ENCODE measurements around the gene TTBK2. TPM values are rescaled to one million over a fixed set of nuclear protein-coding genes. Genes with fewer than 3 reads are reported as not detected.
A peak's percentile ranks its signal among the peaks of the same experiment; 100 is the strongest.

Gene TTBK2
- polyA plus RNA-seq (2013, experiment 1 of 2): 9.4 TPM
- polyA plus RNA-seq (2013, experiment 2 of 2): 9.3 TPM

- Histone ChIP-seq H4K91ac (ENCODE audit: low read depth, low read length, poor library complexity) (no peak within 1 kb of the TSS), H3K9me3 (replicated peaks in 1 of 2; ENCODE audit: control insufficient read depth in 2 of 2, insufficient read depth in 1 of 2, low read depth in 1 of 2, low read length in 2 of 2) (no peaks in the 10 kb centered on the region), H3K23ac (ENCODE audit: low read depth, low read length, poor library complexity) (peak within 1 kb of the TSS; percentile 70), H2BK15ac (ENCODE audit: low read length) (peak within 1 kb of the TSS; percentile 84), H2BK120ac (ENCODE audit: low read depth, low read length) (no peak within 1 kb of the TSS), H3K79me1 (ENCODE audit: low read depth, low read length) (peaks cover 5% of the 10 kb centered on the region), H4K8ac (ENCODE audit: low read depth, low read length) (no peak within 1 kb of the TSS), H2BK5ac (ENCODE audit: low read length) (no peak within 1 kb of the TSS), H3K18ac (ENCODE audit: low read length) (peak within 1 kb of the TSS; percentile 95), H3K27ac (replicated peaks; ENCODE audit: low read length) (peak within 1 kb of the TSS; percentile 64), H2BK12ac (ENCODE audit: low read length) (no peak within 1 kb of the TSS), H3K4me1 (ENCODE audit: control insufficient read depth in 2 of 2, insufficient read depth in 1 of 2, low read depth in 1 of 2, low read length in 2 of 2) (peaks cover 7 to 8% of the 10 kb centered on the region in 2 donors), H3K36me3 (replicated peaks in 1 of 2; ENCODE audit: control insufficient read depth in 2 of 2, insufficient read depth in 2 of 2, low read length in 2 of 2) (no peaks in the 10 kb centered on the region), H2AK5ac (ENCODE audit: low read depth, low read length) (no peak within 1 kb of the TSS), H2AFZ (ENCODE audit: low read length) (peak within 1 kb of the TSS; percentile 92), H3K4ac (ENCODE audit: low read length) (no peak within 1 kb of the TSS), H3K4me2 (ENCODE audit: insufficient read depth, low read length, poor library complexity, severe bottlenecking) (peak within 1 kb of the TSS; percentile 84), H3K9ac (ENCODE audit: low read depth, low read length, poor library complexity) (peak within 1 kb of the TSS; percentile 94), H3K14ac (ENCODE audit: low read length) (no peak within 1 kb of the TSS), H3K27me3 (ENCODE audit: control insufficient read depth in 3 of 3, insufficient read depth in 3 of 3, low read depth in 1 of 3, low read length in 3 of 3) (no peaks in the 10 kb centered on the region), H3K4me3 (ENCODE audit: low read length in 2 of 2) (peak within 1 kb of the TSS; percentile 84)
- no CpG with 5 or more reads among the region's 72 CpGs for WGBS, 2 donors (ENCODE audit: extremely low coverage in 2 of 2, insufficient read length in 2 of 2, insufficient replicate concordance in 1 of 2)
- DNase-seq (ENCODE audit: low spot score): peak; percentile 99
These were observed at the start of gene TTBK2 for GRCh38 chr15:42920519-42921341. Gene TTBK2 (minus strand): TSS chr15:42920778. CDS start chr15:42878617, 42,161 bp downstream.

GRCh38 chr15:42964476-42964875, 43.9 kb upstream of the TTBK2 start:
- peaks cover 3% of the 10 kb centered on the region for H3K79me1 ChIP-seq (ENCODE audit: low read depth, low read length)
- H3K4me1 ChIP-seq (ENCODE audit: control insufficient read depth in 2 of 2, insufficient read depth in 1 of 2, low read depth in 1 of 2, low read length in 2 of 2): no peaks in the 10 kb centered on the region
- no CpG with 5 or more reads among the region's 5 CpGs for WGBS, 2 donors (ENCODE audit: extremely low coverage in 2 of 2, insufficient read length in 2 of 2, insufficient replicate concordance in 1 of 2)
- H2BK15ac ChIP-seq (ENCODE audit: low read length): no peak overlapping the region
- no peak overlapping the region for H3K9ac ChIP-seq (ENCODE audit: low read depth, low read length, poor library complexity)
- no peak overlapping the region for H2BK12ac ChIP-seq (ENCODE audit: low read length)
- H3K14ac ChIP-seq (ENCODE audit: low read length): no peak overlapping the region
- no peak overlapping the region for H4K8ac ChIP-seq (ENCODE audit: low read depth, low read length)
- H2AK5ac ChIP-seq (ENCODE audit: low read depth, low read length): no peak overlapping the region
- H3K36me3 ChIP-seq (replicated peaks in 1 of 2; ENCODE audit: control insufficient read depth in 2 of 2, insufficient read depth in 2 of 2, low read length in 2 of 2): peaks cover 7 to 83% of the 10 kb centered on the region in 2 donors
- no peak overlapping the region for H2BK5ac ChIP-seq (ENCODE audit: low read length)
- H3K18ac ChIP-seq (ENCODE audit: low read length): no peak overlapping the region
- H3K27ac ChIP-seq (replicated peaks; ENCODE audit: low read length): no peak overlapping the region
- no peaks in the 10 kb centered on the region for H3K27me3 ChIP-seq (ENCODE audit: control insufficient read depth in 3 of 3, insufficient read depth in 3 of 3, low read depth in 1 of 3, low read length in 3 of 3)
- no peak for DNase-seq (ENCODE audit: low spot score)
- no peak overlapping the region for H3K4me3 ChIP-seq (ENCODE audit: low read length in 2 of 2)
- H4K91ac ChIP-seq (ENCODE audit: low read depth, low read length, poor library complexity): no peak overlapping the region
- H3K4me2 ChIP-seq (ENCODE audit: insufficient read depth, low read length, poor library complexity, severe bottlenecking): no peak overlapping the region
- H3K9me3 ChIP-seq (replicated peaks in 1 of 2; ENCODE audit: control insufficient read depth in 2 of 2, insufficient read depth in 1 of 2, low read depth in 1 of 2, low read length in 2 of 2): no peaks in the 10 kb centered on the region
- H3K4ac ChIP-seq (ENCODE audit: low read length): no peak overlapping the region
- H3K23ac ChIP-seq (ENCODE audit: low read depth, low read length, poor library complexity): no peak overlapping the region
- no peak overlapping the region for H2BK120ac ChIP-seq (ENCODE audit: low read depth, low read length)
- H2AFZ ChIP-seq (ENCODE audit: low read length): no peak overlapping the region

GRCh38 chr15:42955518-42955917, 34.9 kb upstream of the TTBK2 start:
- no peak overlapping the region for H2AFZ ChIP-seq (ENCODE audit: low read length)
- no peak overlapping the region for H3K9ac ChIP-seq (ENCODE audit: low read depth, low read length, poor library complexity)
- H3K27ac ChIP-seq (replicated peaks; ENCODE audit: low read length): no peak overlapping the region
- no peak overlapping the region for H3K23ac ChIP-seq (ENCODE audit: low read depth, low read length, poor library complexity)
- no peak overlapping the region for H4K91ac ChIP-seq (ENCODE audit: low read depth, low read length, poor library complexity)
- DNase-seq (ENCODE audit: low spot score): no peak
- H3K36me3 ChIP-seq (replicated peaks in 1 of 2; ENCODE audit: control insufficient read depth in 2 of 2, insufficient read depth in 2 of 2, low read length in 2 of 2): peaks cover 13 to 93% of the 10 kb centered on the region in 2 donors
- no peak overlapping the region for H3K4ac ChIP-seq (ENCODE audit: low read length)
- H3K27me3 ChIP-seq (ENCODE audit: control insufficient read depth in 3 of 3, insufficient read depth in 3 of 3, low read depth in 1 of 3, low read length in 3 of 3): no peaks in the 10 kb centered on the region
- no peak overlapping the region for H4K8ac ChIP-seq (ENCODE audit: low read depth, low read length)
- H3K4me2 ChIP-seq (ENCODE audit: insufficient read depth, low read length, poor library complexity, severe bottlenecking): no peak overlapping the region
- no peak overlapping the region for H2BK5ac ChIP-seq (ENCODE audit: low read length)
- no peak overlapping the region for H2BK15ac ChIP-seq (ENCODE audit: low read length)
- no peak overlapping the region for H3K4me3 ChIP-seq (ENCODE audit: low read length in 2 of 2)
- no peak overlapping the region for H3K18ac ChIP-seq (ENCODE audit: low read length)
- H3K14ac ChIP-seq (ENCODE audit: low read length): no peak overlapping the region
- no peak overlapping the region for H2AK5ac ChIP-seq (ENCODE audit: low read depth, low read length)
- H3K4me1 ChIP-seq (ENCODE audit: control insufficient read depth in 2 of 2, insufficient read depth in 1 of 2, low read depth in 1 of 2, low read length in 2 of 2): no peaks in the 10 kb centered on the region
- no peak overlapping the region for H2BK120ac ChIP-seq (ENCODE audit: low read depth, low read length)
- no peak overlapping the region for H2BK12ac ChIP-seq (ENCODE audit: low read length)
- H3K9me3 ChIP-seq (replicated peaks in 1 of 2; ENCODE audit: control insufficient read depth in 2 of 2, insufficient read depth in 1 of 2, low read depth in 1 of 2, low read length in 2 of 2): no peaks in the 10 kb centered on the region
- peaks cover under 1% of the 10 kb centered on the region for H3K79me1 ChIP-seq (ENCODE audit: low read depth, low read length)

- Histone ChIP-seq H2BK15ac (ENCODE audit: low read length) (no peak overlapping the region), H3K23ac (ENCODE audit: low read depth, low read length, poor library complexity) (no peak overlapping the region), H3K79me1 (ENCODE audit: low read depth, low read length) (no peaks in the 10 kb centered on the region), H3K4me3 (ENCODE audit: low read length in 2 of 2) (no peak overlapping the region), H2BK5ac (ENCODE audit: low read length) (no peak overlapping the region), H2AFZ (ENCODE audit: low read length) (no peak overlapping the region), H3K9me3 (replicated peaks in 1 of 2; ENCODE audit: control insufficient read depth in 2 of 2, insufficient read depth in 1 of 2, low read depth in 1 of 2, low read length in 2 of 2) (no peaks in the 10 kb centered on the region), H2BK12ac (ENCODE audit: low read length) (no peak overlapping the region), H3K4ac (ENCODE audit: low read length) (no peak overlapping the region), H2BK120ac (ENCODE audit: low read depth, low read length) (no peak overlapping the region), H3K36me3 (replicated peaks in 1 of 2; ENCODE audit: control insufficient read depth in 2 of 2, insufficient read depth in 2 of 2, low read length in 2 of 2) (peaks cover 9 to 90% of the 10 kb centered on the region in 2 donors), H3K27ac (replicated peaks; ENCODE audit: low read length) (no peak overlapping the region), H3K4me1 (ENCODE audit: control insufficient read depth in 2 of 2, insufficient read depth in 1 of 2, low read depth in 1 of 2, low read length in 2 of 2) (no peaks in the 10 kb centered on the region), H3K14ac (ENCODE audit: low read length) (no peak overlapping the region), H2AK5ac (ENCODE audit: low read depth, low read length) (no peak overlapping the region), H3K27me3 (ENCODE audit: control insufficient read depth in 3 of 3, insufficient read depth in 3 of 3, low read depth in 1 of 3, low read length in 3 of 3) (no peaks in the 10 kb centered on the region), H3K9ac (ENCODE audit: low read depth, low read length, poor library complexity) (no peak overlapping the region), H3K18ac (ENCODE audit: low read length) (no peak overlapping the region), H4K91ac (ENCODE audit: low read depth, low read length, poor library complexity) (no peak overlapping the region), H4K8ac (ENCODE audit: low read depth, low read length) (no peak overlapping the region), H3K4me2 (ENCODE audit: insufficient read depth, low read length, poor library complexity, severe bottlenecking) (no peak overlapping the region)
- no CpG with 5 or more reads among the region's 4 CpGs for WGBS, 2 donors (ENCODE audit: extremely low coverage in 2 of 2, insufficient read length in 2 of 2, insufficient replicate concordance in 1 of 2)
- no peak for DNase-seq (ENCODE audit: low spot score)
These were observed 33.7 kb upstream of the TTBK2 start for GRCh38 chr15:42954291-42954690.

Measured in neuronal stem cell (in vitro differentiated cells).